HepG2 (cell line): ENCODE results near the gene SLC43A3. TPM values are rescaled to one million over a fixed set of nuclear protein-coding genes. Genes with fewer than 3 reads are reported as not detected.

ENCODE experiments used
- ATAC-seq: fragments of 200-7000 bp; cut with Tn5 transposase; 3 replicates; pipeline ENCODE4 v1.9.1; 2020; ENCODE audit warnings: mild to moderate bottlenecking, moderate library complexity
- BruUV-seq: library from RNA; stranded (reverse); fragments of 400-500 nt; replicated peaks from 2 replicates; lab custom pipeline; 2021; lab: Mats Ljungman, UMichigan
- CTCF ChIA-PET: fragments of 300-600 bp; formaldehyde crosslinking; extraction: SDS; loops from one replicate; lab custom pipeline; 2021; ENCODE audit warnings: low total read pairs, inconsistent platforms, low intra/inter-chr PET ratio; lab: Yijun Ruan, JAX
- POLR2A ChIA-PET: fragments of 350-600 bp; sonication (Branson Sonifier 250); formaldehyde crosslinking; loops from one replicate; lab custom pipeline; 2020; ENCODE audit warnings: antibody characterized with exemption, inconsistent platforms; lab: Yijun Ruan, JAX
- DNase-seq: peaks from one replicate; pipeline ENCODE4 v3.0.0-alpha.2; 2015; ENCODE audit warnings: low spot score
- FAIRE-seq: peaks from 3 replicates; lab custom pipeline; 2011; peaks lifted over from hg19 to GRCh38; lab: Jason Lieb, UNC
- H2AFZ ChIP-seq: one replicate; pipeline ENCODE4 v1.6.1; 2011; ENCODE audit warnings: low read length, inconsistent platforms
- H3K27ac ChIP-seq: fragments of 300-600 bp; 3 replicates; pipeline ENCODE4 v1.8.0; 2011; ENCODE audit warnings: mixed run types, mild to moderate bottlenecking, mixed read lengths, low read length, inconsistent platforms; ENCODE audit not compliant: insufficient read depth; ENCODE audit errors: extremely low read length
- H3K27me3 ChIP-seq, 2 experiments: fragments of 200-600 bp in 1 of 2; 2 replicates in 1 of 2; 3 replicates in 1 of 2; pipeline versions ENCODE4 v1.6.0 to v1.8.0; 2011; ENCODE audit warnings: low read length in 2 of 2, mild to moderate bottlenecking in 2 of 2, moderate library complexity in 2 of 2, inconsistent platforms in 1 of 2; ENCODE audit not compliant: insufficient read depth in 2 of 2, control insufficient read depth in 1 of 2
- H3K36me3 ChIP-seq, 2 experiments: fragments of 200-600 bp in 1 of 2; replicated peaks in 1 of 2; 2 replicates in 1 of 2; 3 replicates in 1 of 2; pipeline versions ENCODE4 v1.5.1 to v1.8.0; 2011; ENCODE audit warnings: low read length in 2 of 2, inconsistent platforms in 1 of 2; ENCODE audit not compliant: insufficient read depth in 2 of 2, control insufficient read depth in 1 of 2
- H3K4me1 ChIP-seq: 2 replicates; pipeline ENCODE4 v1.5.1; 2012; ENCODE audit warnings: low read length, inconsistent platforms; ENCODE audit not compliant: insufficient read depth
- H3K4me2 ChIP-seq: 2 replicates; pipeline ENCODE4 v1.6.0; 2011; ENCODE audit warnings: low read depth, low read length, inconsistent platforms
- H3K4me3 ChIP-seq, 3 experiments: fragments of 200-600 bp in 1 of 3; sonication (generic), shearing (Covaris generic) in 1 of 3; replicated peaks in 1 of 3; 2 replicates each; pipeline ENCODE4 v1.5.1; 2011 to 2016; ENCODE audit warnings: low read length in 3 of 3, inconsistent platforms in 2 of 3, low read depth in 2 of 3, mild to moderate bottlenecking in 2 of 3, control low read depth in 1 of 3, mixed read lengths in 1 of 3; ENCODE audit not compliant: insufficient read depth in 1 of 3
- H3K79me2 ChIP-seq: one replicate; pipeline ENCODE4 v1.6.1; 2011; ENCODE audit warnings: low read length, inconsistent platforms; ENCODE audit not compliant: insufficient read depth
- H3K9ac ChIP-seq: 2 replicates; pipeline ENCODE4 v1.6.0; 2011; ENCODE audit warnings: mild to moderate bottlenecking, low read depth, low read length, inconsistent platforms; ENCODE audit not compliant: insufficient read depth
- H3K9me3 ChIP-seq: 2 replicates; pipeline ENCODE4 v1.5.1; 2012; ENCODE audit warnings: mild to moderate bottlenecking, low read length
- H4K20me1 ChIP-seq: 2 replicates; pipeline ENCODE4 v1.6.0; 2011; ENCODE audit warnings: inconsistent platforms, mild to moderate bottlenecking, low read length, moderate library complexity; ENCODE audit not compliant: insufficient read depth
- NCOA1 ChIP-seq: sonication (generic); formaldehyde crosslinking; IDR thresholded peaks from 2 replicates; pipeline ENCODE4 v1.9.0; 2021; ENCODE audit warnings: missing genetic modification reagents
- SMARCC2 ChIP-seq: fragments of 450-650 bp; IDR thresholded peaks from 2 replicates; pipeline ENCODE4 v1.6.1; 2017; ENCODE audit warnings: antibody characterized with exemption, mild to moderate bottlenecking
- SP1 ChIP-seq, 2 experiments: fragments of 450-650 bp in 1 of 2; sonication (generic) in 1 of 2; formaldehyde crosslinking in 1 of 2; IDR thresholded peaks; 2 replicates each; pipeline versions ENCODE4 v1.4.0 to v1.6.1; 2016 to 2020; ENCODE audit warnings: missing genetic modification reagents in 1 of 2
- TCF7L2 ChIP-seq: IDR thresholded peaks from 2 replicates; pipeline ENCODE4 v1.6.1; 2011; ENCODE audit warnings: mild to moderate bottlenecking, low read depth, low read length, moderate library complexity
- ZNF629 ChIP-seq: sonication (generic); formaldehyde crosslinking; conservative IDR thresholded peaks from 2 replicates; pipeline ENCODE4 v1.5.0; 2020; ENCODE audit warnings: missing genetic modification reagents
- WGBS: methylation state at CpG from one replicate; pipeline ENCODE4 v1.1.6; 2017; ENCODE audit warnings: low lambda C conversion rate; 5-methylcytosine and 5-hydroxymethylcytosine counted together
- in situ Hi-C: cut with HindIII; loops from 2 replicates; pipeline ENCODE4 v1.10.0; 2017; ENCODE audit warnings: low pct_unique_long_range_greater_than_20kb; ENCODE audit not compliant: extremely low pct_ligation_motif_present
- intact Hi-C: fragments of 100-400 bp; cut with micrococcal nuclease; formaldehyde crosslinking; loops from one replicate; pipeline ENCODE4 v1.10.0; 2022; ENCODE audit not compliant: unreplicated experiment
- polyA plus RNA-seq, 8 experiments: library from polyadenylated mRNA; depleted of rRNA in 3 of 8; stranded (reverse) in 7 of 8; unstranded in 1 of 8; fragments of >200 nt; fragmentation: Illumina TruSeq in 4 of 8; extraction: Trizol in 4 of 8; gene quantifications; 2 replicates each; pipeline versions ENCODE4 v1.2.1 to v1.2.3, GENCODE V29; 2011 to 2016; ENCODE audit warnings: low read depth in 4 of 8, missing spikeins in 1 of 8, mixed read lengths in 1 of 8; ENCODE audit not compliant: insufficient read depth in 1 of 8
- total RNA-seq, 5 experiments: library from RNA; depleted of rRNA; stranded (reverse); fragments of >200 nt; fragmentation: Illumina TruSeq; extraction: Trizol; gene quantifications; 2 replicates each; pipeline ENCODE4 v1.2.3, GENCODE V29; 2016; ENCODE audit warnings: low read depth in 1 of 5
- TF ChIP-seq, protein P1 (sequence below): sonication (generic); formaldehyde crosslinking; IDR thresholded peaks from 2 replicates; pipeline ENCODE4 v1.8.1; 2022; ENCODE audit warnings: low read depth, mild to moderate bottlenecking, missing genetic modification reagents
- TF ChIP-seq, protein P2 (sequence below): sonication (generic); formaldehyde crosslinking; IDR thresholded peaks from 2 replicates; pipeline ENCODE4 v1.5.1; 2020; ENCODE audit warnings: mild to moderate bottlenecking, missing genetic modification reagents, borderline replicate concordance

SLC43A3 gene
- total and polyA plus RNA-seq, 2 of the 13 experiments (the other 11 are each of a cell fraction or from before 2014, with no cell fraction given) = 2.6 TPM; not detected in 1

DNA sequence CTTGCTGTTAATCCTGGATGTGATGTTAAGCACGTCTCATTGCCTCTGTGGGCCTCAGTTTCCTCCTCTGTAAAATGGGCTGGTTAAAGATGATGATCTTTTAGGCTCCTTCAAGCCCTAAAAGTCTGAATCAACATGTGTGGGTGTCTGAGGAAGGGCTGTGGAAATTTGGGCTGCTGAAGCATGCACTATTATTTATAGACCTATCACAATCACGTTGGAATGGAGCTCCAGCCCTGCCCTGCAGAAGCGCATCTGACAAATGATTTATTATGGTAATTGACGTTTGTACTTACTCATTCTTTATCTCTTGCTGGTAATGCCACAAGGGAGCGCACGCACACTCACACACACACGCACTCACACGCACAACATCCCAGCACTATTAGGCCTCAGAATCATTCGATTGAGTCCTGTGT is 68.4 kb downstream of the SLC43A3 start:
- intact Hi-C loops (no loop called here), in situ Hi-C loops (loop anchor here (10.0 kb wide), 1 partner anchor 514 kb away; no protein-coding TSS in a partner anchor)
- CTCF ChIA-PET = no interaction called here
- WGBS = 62% methylated on average over 8 of the region's 9 CpGs
- no peak overlapping the region for H3K4me2 ChIP-seq
- TF ChIP-seq NCOA1 (CRISPR knock-in tag) (no peak), SMARCC2 (no peak), ZNF629 (CRISPR knock-in tag) (peak; percentile 67)
- TF ChIP-seq, protein P1, sequence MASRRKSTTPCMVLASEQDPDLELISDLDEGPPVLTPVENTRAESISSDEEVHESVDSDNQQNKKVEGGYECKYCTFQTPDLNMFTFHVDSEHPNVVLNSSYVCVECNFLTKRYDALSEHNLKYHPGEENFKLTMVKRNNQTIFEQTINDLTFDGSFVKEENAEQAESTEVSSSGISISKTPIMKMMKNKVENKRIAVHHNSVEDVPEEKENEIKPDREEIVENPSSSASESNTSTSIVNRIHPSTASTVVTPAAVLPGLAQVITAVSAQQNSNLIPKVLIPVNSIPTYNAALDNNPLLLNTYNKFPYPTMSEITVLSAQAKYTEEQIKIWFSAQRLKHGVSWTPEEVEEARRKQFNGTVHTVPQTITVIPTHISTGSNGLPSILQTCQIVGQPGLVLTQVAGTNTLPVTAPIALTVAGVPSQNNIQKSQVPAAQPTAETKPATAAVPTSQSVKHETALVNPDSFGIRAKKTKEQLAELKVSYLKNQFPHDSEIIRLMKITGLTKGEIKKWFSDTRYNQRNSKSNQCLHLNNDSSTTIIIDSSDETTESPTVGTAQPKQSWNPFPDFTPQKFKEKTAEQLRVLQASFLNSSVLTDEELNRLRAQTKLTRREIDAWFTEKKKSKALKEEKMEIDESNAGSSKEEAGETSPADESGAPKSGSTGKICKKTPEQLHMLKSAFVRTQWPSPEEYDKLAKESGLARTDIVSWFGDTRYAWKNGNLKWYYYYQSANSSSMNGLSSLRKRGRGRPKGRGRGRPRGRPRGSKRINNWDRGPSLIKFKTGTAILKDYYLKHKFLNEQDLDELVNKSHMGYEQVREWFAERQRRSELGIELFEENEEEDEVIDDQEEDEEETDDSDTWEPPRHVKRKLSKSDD (CRISPR knock-in tag) = no peak
- no peaks in the 10 kb centered on the region for H3K36me3 ChIP-seq
- BruUV-seq = no TSS peak
- no peaks in the 10 kb centered on the region for H3K79me2 ChIP-seq
- ATAC-seq (no peak), FAIRE-seq (no peak), DNase-seq (no peak)
- H3K27me3 ChIP-seq = peaks cover 0 to 8% of the 10 kb centered on the region in 2 experiments; a peak in 2 of 5 replicates
- H3K4me1 ChIP-seq = peaks cover 15% of the 10 kb centered on the region
- H3K9ac ChIP-seq = no peak overlapping the region
- no peak overlapping the region for H3K4me3 ChIP-seq
- no peak overlapping the region for H2AFZ ChIP-seq
- H3K9me3 ChIP-seq = no peaks in the 10 kb centered on the region
- POLR2A ChIA-PET = no interaction called here
- H4K20me1 ChIP-seq = no peaks in the 10 kb centered on the region
- H3K27ac ChIP-seq = no peak overlapping the region

DNA sequence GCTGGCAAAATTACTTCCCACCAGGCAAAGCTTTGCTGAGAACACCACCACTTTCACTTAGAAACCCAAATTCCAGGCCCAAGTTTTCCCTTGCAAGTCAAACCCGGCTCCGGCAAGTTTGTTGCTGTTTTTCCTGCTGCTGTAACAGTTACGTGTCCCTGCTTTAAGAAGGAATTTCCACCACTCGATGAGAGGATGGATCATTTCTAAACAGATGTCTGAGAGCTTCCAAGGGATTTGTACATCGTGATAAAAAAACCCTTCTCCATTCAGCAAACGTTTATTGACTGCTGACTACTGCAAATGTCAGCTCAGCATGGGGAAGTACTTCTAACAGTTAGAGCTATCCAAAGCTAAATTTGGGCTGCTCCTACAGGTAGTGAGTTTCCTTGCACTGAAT is 69.1 kb downstream of the SLC43A3 start:
- no TSS peak for BruUV-seq
- H3K4me2 ChIP-seq = no peak overlapping the region
- H3K4me3 ChIP-seq = no peak overlapping the region
- H3K27ac ChIP-seq = no peak overlapping the region
- peaks cover 0 to 8% of the 10 kb centered on the region in 2 experiments; a peak in 2 of 5 replicates for H3K27me3 ChIP-seq
- no peaks in the 10 kb centered on the region for H3K79me2 ChIP-seq
- DNase-seq (no peak), ATAC-seq (no peak), FAIRE-seq (no peak)
- H2AFZ ChIP-seq = no peak overlapping the region
- ChIA-PET POLR2A (no interaction called here), CTCF (no interaction called here)
- no peak overlapping the region for H3K9ac ChIP-seq
- H3K4me1 ChIP-seq = peaks cover 15% of the 10 kb centered on the region
- H3K9me3 ChIP-seq = no peaks in the 10 kb centered on the region
- in situ Hi-C loops (loop anchor here (10.0 kb wide), 1 partner anchor 513 kb away; no protein-coding TSS in a partner anchor), intact Hi-C loops (no loop called here)
- 46% methylated on average over 6 of the region's 6 CpGs for WGBS
- H4K20me1 ChIP-seq = no peaks in the 10 kb centered on the region
- H3K36me3 ChIP-seq = no peaks in the 10 kb centered on the region
- TF ChIP-seq SP1 (IDR thresholded peaks at IDR 0.05) (no peak), SP1 (CRISPR knock-in tag; IDR thresholded peaks at IDR 0.05) (no peak), TCF7L2 (no peak)
- TF ChIP-seq, protein P2, sequence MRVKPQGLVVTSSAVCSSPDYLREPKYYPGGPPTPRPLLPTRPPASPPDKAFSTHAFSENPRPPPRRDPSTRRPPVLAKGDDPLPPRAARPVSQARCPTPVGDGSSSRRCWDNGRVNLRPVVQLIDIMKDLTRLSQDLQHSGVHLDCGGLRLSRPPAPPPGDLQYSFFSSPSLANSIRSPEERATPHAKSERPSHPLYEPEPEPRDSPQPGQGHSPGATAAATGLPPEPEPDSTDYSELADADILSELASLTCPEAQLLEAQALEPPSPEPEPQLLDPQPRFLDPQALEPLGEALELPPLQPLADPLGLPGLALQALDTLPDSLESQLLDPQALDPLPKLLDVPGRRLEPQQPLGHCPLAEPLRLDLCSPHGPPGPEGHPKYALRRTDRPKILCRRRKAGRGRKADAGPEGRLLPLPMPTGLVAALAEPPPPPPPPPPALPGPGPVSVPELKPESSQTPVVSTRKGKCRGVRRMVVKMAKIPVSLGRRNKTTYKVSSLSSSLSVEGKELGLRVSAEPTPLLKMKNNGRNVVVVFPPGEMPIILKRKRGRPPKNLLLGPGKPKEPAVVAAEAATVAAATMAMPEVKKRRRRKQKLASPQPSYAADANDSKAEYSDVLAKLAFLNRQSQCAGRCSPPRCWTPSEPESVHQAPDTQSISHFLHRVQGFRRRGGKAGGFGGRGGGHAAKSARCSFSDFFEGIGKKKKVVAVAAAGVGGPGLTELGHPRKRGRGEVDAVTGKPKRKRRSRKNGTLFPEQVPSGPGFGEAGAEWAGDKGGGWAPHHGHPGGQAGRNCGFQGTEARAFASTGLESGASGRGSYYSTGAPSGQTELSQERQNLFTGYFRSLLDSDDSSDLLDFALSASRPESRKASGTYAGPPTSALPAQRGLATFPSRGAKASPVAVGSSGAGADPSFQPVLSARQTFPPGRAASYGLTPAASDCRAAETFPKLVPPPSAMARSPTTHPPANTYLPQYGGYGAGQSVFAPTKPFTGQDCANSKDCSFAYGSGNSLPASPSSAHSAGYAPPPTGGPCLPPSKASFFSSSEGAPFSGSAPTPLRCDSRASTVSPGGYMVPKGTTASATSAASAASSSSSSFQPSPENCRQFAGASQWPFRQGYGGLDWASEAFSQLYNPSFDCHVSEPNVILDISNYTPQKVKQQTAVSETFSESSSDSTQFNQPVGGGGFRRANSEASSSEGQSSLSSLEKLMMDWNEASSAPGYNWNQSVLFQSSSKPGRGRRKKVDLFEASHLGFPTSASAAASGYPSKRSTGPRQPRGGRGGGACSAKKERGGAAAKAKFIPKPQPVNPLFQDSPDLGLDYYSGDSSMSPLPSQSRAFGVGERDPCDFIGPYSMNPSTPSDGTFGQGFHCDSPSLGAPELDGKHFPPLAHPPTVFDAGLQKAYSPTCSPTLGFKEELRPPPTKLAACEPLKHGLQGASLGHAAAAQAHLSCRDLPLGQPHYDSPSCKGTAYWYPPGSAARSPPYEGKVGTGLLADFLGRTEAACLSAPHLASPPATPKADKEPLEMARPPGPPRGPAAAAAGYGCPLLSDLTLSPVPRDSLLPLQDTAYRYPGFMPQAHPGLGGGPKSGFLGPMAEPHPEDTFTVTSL (CRISPR knock-in tag) = no peak
